Endodermal cell (in vitro differentiated cells): Measurements from ENCODE around the gene SPAG16. TPM values are rescaled to one million over a fixed set of nuclear protein-coding genes. Genes with fewer than 3 reads are reported as not detected.

Experiments
- DNase-seq: peaks from one replicate; pipeline ENCODE4 v3.0.0-alpha.2; 2017
- H3K27ac ChIP-seq: 2 replicates; pipeline ENCODE4 v1.5.1; 2013; ENCODE audit warnings: mild to moderate bottlenecking, low read depth, low read length, moderate library complexity
- H3K27me3 ChIP-seq: 2 replicates; pipeline ENCODE4 v1.6.1; 2013; ENCODE audit warnings: mild to moderate bottlenecking, low read length, moderate library complexity; ENCODE audit not compliant: insufficient read depth, control insufficient read depth, poor library complexity, severe bottlenecking
- H3K36me3 ChIP-seq: 2 replicates; pipeline ENCODE4 v1.7.0; 2013; ENCODE audit warnings: mild to moderate bottlenecking, low read length, moderate library complexity; ENCODE audit not compliant: control insufficient read depth, insufficient read depth
- H3K4me1 ChIP-seq: one replicate; pipeline ENCODE4 v1.7.0; 2013; ENCODE audit warnings: low read length; ENCODE audit not compliant: control insufficient read depth, insufficient read depth
- H3K4me3 ChIP-seq: 2 replicates; pipeline ENCODE4 v1.5.1; 2013; ENCODE audit warnings: mild to moderate bottlenecking, low read length, moderate library complexity
- H3K9ac ChIP-seq: 2 replicates; pipeline ENCODE4 v1.6.1; 2013; ENCODE audit warnings: mild to moderate bottlenecking, low read length, moderate library complexity; ENCODE audit not compliant: poor library complexity, severe bottlenecking; ENCODE audit errors: extremely low read depth
- H3K9me3 ChIP-seq: 2 replicates; pipeline ENCODE4 v1.6.1; 2013; ENCODE audit warnings: mild to moderate bottlenecking, low read length, moderate library complexity; ENCODE audit not compliant: control insufficient read depth
- H3K27ac Mint-ChIP-seq: 2 replicates; pipeline ENCODE4 v1.8.0; 2020; ENCODE audit warnings: mixed read lengths
- H3K27me3 Mint-ChIP-seq: 2 replicates; pipeline ENCODE4 v1.8.0; 2021; ENCODE audit warnings: mild to moderate bottlenecking, mixed read lengths; ENCODE audit not compliant: insufficient read depth
- H3K36me3 Mint-ChIP-seq: 2 replicates; pipeline ENCODE4 v1.8.0; 2020; ENCODE audit warnings: low read depth, mixed read lengths
- H3K4me1 Mint-ChIP-seq: 2 replicates; pipeline ENCODE4 v1.8.0; 2020; ENCODE audit warnings: mixed read lengths
- H3K4me3 Mint-ChIP-seq: 2 replicates; pipeline ENCODE4 v1.8.0; 2020; ENCODE audit warnings: mild to moderate bottlenecking, moderate library complexity, mixed read lengths
- H3K9me3 Mint-ChIP-seq: 2 replicates; pipeline ENCODE4 v1.8.0; 2020; ENCODE audit warnings: mild to moderate bottlenecking, mixed read lengths
- CTCF ChIP-seq: fragments of 200-600 bp; sonication (generic); conservative IDR thresholded peaks from 2 replicates; pipeline ENCODE4 v1.5.0; 2021; ENCODE audit warnings: antibody characterized with exemption, mild to moderate bottlenecking
- WGBS, 2 experiments: methylation state at CpG; one replicate each; pipeline versions ENCODE4 v1.1.5 to v1.1.7; 2013; ENCODE audit warnings: missing lambda C conversion rate in 2 of 2, mixed read lengths in 1 of 2; ENCODE audit not compliant: insufficient coverage in 1 of 2, insufficient read length in 1 of 2; 5-methylcytosine and 5-hydroxymethylcytosine counted together
- total RNA-seq, 2 donors: library from RNA; stranded (reverse); fragmentation: NEBNext Ultra II Directional in 1 of 2; extraction: Animal tissue kit (Norgen Biotek cat#: 25700) in 1 of 2; gene quantifications; 2 replicates in 1 of 2; 3 replicates in 1 of 2; pipeline ENCODE4 v1.2.1, GENCODE V29; 2021

SPAG16 gene
- total RNA-seq, 2 donors from 2014 or later: 27.8 to 38.2 TPM

- H3K27ac ChIP-seq: no peak overlapping the region
- no peak for TF ChIP-seq CTCF
- H3K27me3 ChIP-seq: no peaks in the 10 kb centered on the region
- peaks cover 6% of the 10 kb centered on the region for H3K9me3 ChIP-seq
- DNase-seq: no peak
- H3K9ac ChIP-seq: no peak overlapping the region
- no peak overlapping the region for H3K27ac Mint-ChIP-seq
- no peak overlapping the region for H3K4me3 Mint-ChIP-seq
- 82 to 92% methylated on average over 3 of the region's 3 CpGs for WGBS, 2 experiments
- H3K4me3 ChIP-seq: no peak overlapping the region
- H3K36me3 ChIP-seq: peaks cover 15% of the 10 kb centered on the region
- no peaks in the 10 kb centered on the region for H3K4me1 ChIP-seq
- H3K9me3 Mint-ChIP-seq: peaks cover 7% of the 10 kb centered on the region
- peaks cover 26% of the 10 kb centered on the region for H3K36me3 Mint-ChIP-seq
- no peaks in the 10 kb centered on the region for H3K27me3 Mint-ChIP-seq
- peaks cover 28% of the 10 kb centered on the region for H3K4me1 Mint-ChIP-seq
Observed at GRCh38 chr2:213290501-213290900, 6.2 kb downstream of the SPAG16 start.

GRCh38 chr2:213296270-213296669, 12.0 kb downstream of the SPAG16 start:
- Histone ChIP-seq H3K4me1 (no peaks in the 10 kb centered on the region), H3K9ac (no peak overlapping the region), H3K27me3 (no peaks in the 10 kb centered on the region), H3K36me3 (peaks cover 34% of the 10 kb centered on the region), H3K4me3 (no peak overlapping the region), H3K27ac (no peak overlapping the region), H3K9me3 (peaks cover 6% of the 10 kb centered on the region)
- no peak overlapping the region for H3K27ac Mint-ChIP-seq
- 93 to 96% methylated on average over 4 to 5 of the region's 5 CpGs for WGBS, 2 experiments
- peaks cover 50% of the 10 kb centered on the region for H3K36me3 Mint-ChIP-seq
- peaks cover 5% of the 10 kb centered on the region for H3K4me1 Mint-ChIP-seq
- no peak for DNase-seq
- peaks cover 7% of the 10 kb centered on the region for H3K9me3 Mint-ChIP-seq
- TF ChIP-seq CTCF: no peak
- H3K27me3 Mint-ChIP-seq: no peaks in the 10 kb centered on the region
- H3K4me3 Mint-ChIP-seq: no peak overlapping the region

- Histone ChIP-seq H3K36me3 (peaks cover 60% of the 10 kb centered on the region), H3K9me3 (peaks cover 39% of the 10 kb centered on the region), H3K9ac (no peak overlapping the region), H3K4me3 (no peak overlapping the region), H3K27me3 (no peaks in the 10 kb centered on the region), H3K27ac (no peak overlapping the region), H3K4me1 (no peaks in the 10 kb centered on the region)
- no peak overlapping the region for H3K4me3 Mint-ChIP-seq
- no peaks in the 10 kb centered on the region for H3K27me3 Mint-ChIP-seq
- DNase-seq: no peak
- no peaks in the 10 kb centered on the region for H3K4me1 Mint-ChIP-seq
- 92 to 100% methylated on average over 1 to 3 of the region's 3 CpGs for WGBS, 2 experiments
- H3K27ac Mint-ChIP-seq: no peak overlapping the region
- peaks cover 36% of the 10 kb centered on the region for H3K9me3 Mint-ChIP-seq
- TF ChIP-seq CTCF: no peak
- H3K36me3 Mint-ChIP-seq: peaks cover 71% of the 10 kb centered on the region
Observed at GRCh38 chr2:213306316-213306942, 22.2 kb downstream of the SPAG16 start.
